ENCODE results near the gene CREB5.

The CREB5 gene

DNA sequence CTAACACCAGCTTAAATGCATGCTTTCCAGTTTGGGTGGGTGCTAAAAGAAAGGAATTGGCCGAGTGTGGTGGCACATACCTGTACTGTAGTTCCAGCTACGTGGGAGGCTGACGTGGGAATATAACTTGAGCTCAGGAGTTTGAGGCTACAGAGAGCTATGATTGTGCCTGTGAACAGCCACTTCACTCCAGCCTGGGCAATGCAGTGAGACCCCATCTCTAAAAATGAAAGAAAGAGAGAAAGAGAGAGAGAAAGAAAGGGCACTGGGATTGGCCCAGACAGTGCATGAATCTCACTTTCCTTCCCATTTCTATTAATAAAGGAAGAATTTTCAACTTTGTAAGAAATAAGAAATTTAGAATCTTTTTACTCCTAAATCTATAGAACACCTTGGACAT lies 265.4 kb downstream of the CREB5 start:
- H3K4me3 ChIP-seq (ENCODE audit: low read depth, low read length): no peak overlapping the region
- no peak for DNase-seq (ENCODE audit: low read depth)
- TF ChIP-seq CTCF (IDR thresholded peaks at IDR 0.05; ENCODE audit: low read depth, low read length, missing control alignments): no peak

GRCh38 chr7:28678431-28678965 lies 266.2 kb downstream of the CREB5 start:
- no peak for DNase-seq (ENCODE audit: low read depth)
- no peak overlapping the region for H3K4me3 ChIP-seq (ENCODE audit: low read depth, low read length)
- TF ChIP-seq CTCF (IDR thresholded peaks at IDR 0.05; ENCODE audit: low read depth, low read length, missing control alignments): no peak

GRCh38 chr7:28681693-28682310 lies 269.5 kb downstream of the CREB5 start:
- H3K4me3 ChIP-seq (ENCODE audit: low read depth, low read length): no peak overlapping the region
- TF ChIP-seq CTCF (IDR thresholded peaks at IDR 0.05; ENCODE audit: low read depth, low read length, missing control alignments): no peak
- DNase-seq (ENCODE audit: low read depth): no peak

DNA sequence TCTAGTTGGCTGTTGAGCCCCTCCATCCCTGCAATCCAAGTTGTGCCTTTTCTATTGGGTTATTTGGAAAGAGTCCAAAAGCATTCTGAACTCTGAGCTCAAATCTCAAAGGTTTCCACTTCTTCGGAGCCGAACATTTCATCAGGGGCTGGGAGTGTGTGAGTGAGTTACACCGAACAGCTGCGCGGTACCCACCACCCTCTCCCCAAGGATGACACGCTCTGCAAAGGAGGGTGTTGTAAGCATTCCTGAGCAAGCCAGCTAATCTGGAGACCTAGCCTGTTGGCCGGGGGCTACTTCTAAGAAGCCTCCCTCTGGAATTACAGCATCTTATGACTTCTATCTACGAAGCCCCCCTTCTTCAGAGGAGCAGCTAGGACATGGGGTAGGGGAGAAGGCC lies 270.5 kb downstream of the CREB5 start:
- DNase-seq (ENCODE audit: low read depth): no peak
- no peak overlapping the region for H3K4me3 ChIP-seq (ENCODE audit: low read depth, low read length)
- no peak for TF ChIP-seq CTCF (IDR thresholded peaks at IDR 0.05; ENCODE audit: low read depth, low read length, missing control alignments)

GRCh38 chr7:28684650-28685241 lies 272.4 kb downstream of the CREB5 start:
- no peak for DNase-seq (ENCODE audit: low read depth)
- no peak for TF ChIP-seq CTCF (IDR thresholded peaks at IDR 0.05; ENCODE audit: low read depth, low read length, missing control alignments)
- no peak overlapping the region for H3K4me3 ChIP-seq (ENCODE audit: low read depth, low read length)

DNA sequence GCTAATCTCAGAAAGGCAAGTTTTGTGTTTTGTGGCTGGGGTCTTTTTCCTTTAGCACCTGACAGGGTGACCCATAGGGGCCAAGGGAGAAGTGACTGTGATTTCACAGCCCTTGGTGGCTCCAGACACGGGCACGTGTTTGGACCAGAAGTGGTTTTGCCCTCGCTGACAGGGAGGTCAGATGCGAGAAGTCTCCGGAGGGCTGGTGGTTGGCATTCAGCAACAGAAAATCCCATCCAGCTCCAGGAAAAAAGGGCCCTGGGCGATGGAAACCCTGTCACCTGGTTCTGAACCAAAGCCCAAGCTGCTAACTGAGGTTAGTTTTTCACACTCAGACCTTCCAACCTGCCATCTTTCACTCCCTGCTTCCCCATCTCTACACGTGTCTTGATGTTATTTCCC lies 272.9 kb downstream of the CREB5 start:
- H3K4me3 ChIP-seq (ENCODE audit: low read depth, low read length): no peak overlapping the region
- TF ChIP-seq CTCF (IDR thresholded peaks at IDR 0.05; ENCODE audit: low read depth, low read length, missing control alignments): no peak
- no peak for DNase-seq (ENCODE audit: low read depth)
